G401.6 (cell line): ENCODE measurements around the gene AKIRIN1.
"Not testable (repeated sequence)": the region's sequence is repeated elsewhere in the genome, so short reads cannot be mapped to it uniquely, and the experiment has no call there.

Experiments
- FAIRE-seq: peaks from 2 replicates; lab custom pipeline; 2012; peaks lifted over from hg19 to GRCh38; lab: Jason Lieb, UNC

Gene AKIRIN1, protein sequence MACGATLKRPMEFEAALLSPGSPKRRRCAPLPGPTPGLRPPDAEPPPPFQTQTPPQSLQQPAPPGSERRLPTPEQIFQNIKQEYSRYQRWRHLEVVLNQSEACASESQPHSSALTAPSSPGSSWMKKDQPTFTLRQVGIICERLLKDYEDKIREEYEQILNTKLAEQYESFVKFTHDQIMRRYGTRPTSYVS

DNA sequence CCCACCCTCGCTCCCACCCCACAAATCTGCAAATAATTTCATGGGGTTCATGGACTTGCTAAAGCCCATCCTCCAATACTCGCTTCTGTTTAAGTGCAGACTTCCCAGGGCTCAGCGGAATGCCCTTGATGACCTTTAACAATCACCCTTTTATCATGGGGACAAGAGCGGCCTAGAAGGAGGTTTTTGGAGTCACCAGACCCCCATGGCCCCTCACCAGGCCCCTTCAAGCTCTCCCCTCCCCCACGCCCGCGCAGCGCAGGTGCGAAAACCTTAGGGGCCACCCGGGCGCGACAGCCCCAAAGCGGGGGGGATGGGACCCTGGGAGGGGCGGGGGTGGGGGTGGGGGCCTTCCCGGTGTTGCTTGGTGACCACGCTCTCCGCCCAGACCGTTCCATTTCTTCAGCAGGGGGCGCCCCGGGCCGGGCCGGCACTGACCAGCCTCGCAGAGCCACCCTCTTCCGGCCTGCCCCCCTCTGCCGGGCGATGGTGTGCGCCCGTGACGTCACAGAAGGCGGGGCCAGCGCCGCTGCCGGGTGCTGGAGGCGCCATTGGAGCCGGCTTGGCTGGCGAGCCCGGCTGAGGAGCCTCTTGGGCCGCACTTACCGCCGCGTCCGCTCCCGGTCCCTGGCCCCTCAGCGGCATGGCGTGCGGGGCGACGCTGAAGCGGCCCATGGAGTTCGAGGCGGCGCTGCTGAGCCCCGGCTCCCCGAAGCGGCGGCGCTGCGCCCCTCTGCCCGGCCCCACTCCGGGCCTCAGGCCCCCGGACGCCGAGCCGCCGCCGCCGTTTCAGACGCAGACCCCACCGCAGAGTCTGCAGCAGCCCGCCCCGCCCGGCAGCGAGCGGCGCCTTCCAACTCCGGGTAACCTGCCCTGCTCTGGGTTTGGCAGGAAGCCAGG, at the start of gene AKIRIN1:
Gene AKIRIN1, plus strand, starts transcription at position 539 of the 900 bp plus-strand sequence. Its CDS starts 105 bp downstream, at position 644.
- no peak for FAIRE-seq

DNA sequence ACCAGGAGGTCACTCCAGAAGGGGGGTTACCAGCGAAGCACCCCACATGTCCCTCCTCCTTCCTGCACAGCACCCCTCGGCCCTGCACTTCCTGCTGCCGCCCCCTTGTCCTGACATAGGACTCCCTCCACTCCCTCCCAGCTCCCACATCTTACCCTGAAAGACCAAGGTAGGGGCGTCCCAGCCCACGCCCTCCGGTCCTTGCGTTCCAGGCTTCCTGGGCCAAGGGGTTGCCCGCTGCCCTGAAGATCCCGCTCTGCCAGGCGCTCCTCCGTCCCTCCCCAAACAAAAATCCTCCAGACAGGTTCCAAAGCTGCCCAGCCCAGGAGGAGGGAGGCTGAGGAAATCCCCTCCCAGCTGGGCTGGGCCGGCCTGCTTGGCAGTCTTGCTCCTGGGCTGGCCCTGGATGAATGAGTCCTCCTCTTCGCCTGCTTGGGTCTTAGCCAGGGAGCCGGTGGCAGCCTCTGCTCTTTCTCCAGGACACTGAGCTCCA, 49.5 kb upstream of the AKIRIN1 start, which contains the start of gene RHBDL2:
Gene RHBDL2, minus strand, starts transcription at position 304 of the 493 bp plus-strand sequence. CDS start 22,618 bp downstream, outside the sequence.
- FAIRE-seq, result no peak

DNA sequence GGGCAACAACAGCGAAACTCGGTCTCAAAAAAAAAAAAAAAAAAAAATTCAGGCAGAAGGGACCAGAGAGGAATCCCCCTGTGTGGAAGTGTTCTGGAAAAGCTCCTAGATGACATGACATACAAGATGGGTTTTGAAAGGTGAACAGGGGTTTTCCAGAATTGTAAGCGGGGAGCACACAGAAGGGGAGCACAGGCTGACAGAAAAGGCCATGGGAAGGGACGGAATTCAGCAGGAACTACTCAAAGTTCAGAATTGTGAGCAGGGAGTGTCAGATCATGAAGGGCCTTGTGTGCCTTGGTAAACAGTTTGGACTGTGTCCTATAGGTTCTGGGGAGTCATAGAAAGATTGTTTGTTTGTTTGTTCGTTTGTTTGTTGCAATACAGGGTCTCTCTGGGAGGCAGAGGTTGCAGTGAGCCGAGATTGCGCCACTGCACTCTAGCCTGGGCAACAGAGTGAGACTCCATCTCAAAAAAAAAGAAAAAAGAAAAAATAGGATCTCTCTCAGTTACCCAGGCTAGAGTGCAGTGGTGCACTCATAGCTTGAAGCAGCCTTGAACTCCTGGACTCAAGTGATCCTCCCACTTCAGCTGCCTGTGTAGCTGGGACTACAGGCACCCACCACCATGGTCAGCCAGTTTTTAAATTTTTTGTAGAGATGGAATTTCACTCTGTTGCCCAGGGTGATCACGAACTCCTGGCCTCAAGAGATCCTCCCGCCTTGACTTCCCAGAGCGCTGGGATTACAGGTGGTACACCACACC, 48.2 kb upstream of the AKIRIN1 start:
- FAIRE-seq, result no peak

DNA sequence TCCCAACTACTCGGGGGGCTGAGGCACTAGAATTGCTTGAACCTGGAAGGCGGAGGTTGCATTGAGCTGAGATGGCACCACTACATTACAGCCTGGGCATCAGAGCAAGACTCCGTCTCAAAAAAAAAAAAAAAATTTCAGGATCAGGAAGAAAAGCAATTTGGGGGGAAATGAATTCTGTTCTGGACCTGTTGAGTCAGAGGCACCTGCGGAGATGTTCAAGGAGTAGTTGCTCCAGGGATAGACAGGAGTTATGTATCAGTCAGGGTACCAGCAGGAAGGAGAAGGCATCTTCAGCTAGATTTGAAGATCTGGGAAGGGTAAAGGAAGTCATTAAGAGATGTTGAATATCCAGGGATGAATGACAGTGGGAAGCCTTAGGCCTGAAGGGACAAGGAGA, 46.5 kb upstream of the AKIRIN1 start:
- FAIRE-seq, result no peak

DNA sequence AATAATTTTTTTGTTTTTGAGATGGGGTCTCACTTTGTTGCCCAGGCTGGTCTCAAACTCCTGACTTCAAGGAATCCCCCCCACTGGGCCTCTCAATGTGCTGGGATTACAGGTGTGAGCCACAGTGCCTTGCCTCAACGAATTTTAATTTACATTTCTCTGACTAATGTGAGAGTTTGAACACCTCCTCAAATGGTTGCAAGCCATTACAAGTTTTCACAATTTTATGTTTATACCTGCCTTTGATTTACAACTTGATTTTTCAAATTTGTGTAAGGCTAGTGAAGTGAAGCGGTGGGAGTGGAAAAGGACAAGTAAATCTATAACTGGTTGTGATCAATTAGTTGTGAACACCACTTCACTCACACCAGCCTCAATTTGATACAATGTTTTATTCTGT, 40.5 kb upstream of the AKIRIN1 start:
- no peak for FAIRE-seq

DNA sequence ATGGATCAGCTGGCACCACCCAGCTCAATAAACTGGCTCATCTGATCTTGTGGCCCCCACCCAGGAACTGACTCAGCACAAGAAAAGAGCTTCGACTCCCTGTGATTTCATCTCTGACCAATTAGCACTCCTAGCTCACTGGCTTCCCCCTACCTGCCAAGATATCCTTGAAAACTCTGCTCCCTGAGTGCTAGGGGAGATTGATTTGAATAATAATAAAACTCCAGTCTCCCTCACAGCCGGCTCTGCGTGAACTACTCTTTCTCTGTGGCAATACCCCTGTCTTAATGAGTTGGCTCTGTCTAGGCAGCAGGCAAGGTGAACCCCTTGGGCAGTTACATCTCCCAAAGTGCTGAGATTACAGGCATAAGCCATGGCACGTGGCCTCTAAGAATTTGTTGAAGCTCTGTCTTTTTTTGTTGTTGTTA, 37.6 kb upstream of the AKIRIN1 start:
- FAIRE-seq, result no peak

DNA sequence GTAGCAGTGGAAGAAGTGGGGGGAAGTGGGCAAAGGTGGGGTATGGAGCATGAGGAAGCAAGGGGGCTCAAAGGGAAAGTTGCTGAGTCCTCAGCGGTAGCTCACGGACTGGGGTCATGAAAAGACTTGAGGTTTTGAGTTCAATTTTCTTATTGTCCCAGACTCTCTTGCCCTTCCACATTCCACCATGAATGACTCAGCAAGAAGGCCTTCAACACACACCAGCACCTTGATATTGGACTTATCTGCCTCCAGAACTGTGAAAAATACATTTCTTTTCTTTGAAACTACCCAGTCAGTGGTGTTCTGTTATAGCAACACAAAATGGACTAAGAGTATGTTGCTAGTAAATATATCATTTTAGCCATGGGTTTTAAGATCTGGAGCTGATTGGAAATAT, 32.1 kb upstream of the AKIRIN1 start:
- FAIRE-seq, result no peak

DNA sequence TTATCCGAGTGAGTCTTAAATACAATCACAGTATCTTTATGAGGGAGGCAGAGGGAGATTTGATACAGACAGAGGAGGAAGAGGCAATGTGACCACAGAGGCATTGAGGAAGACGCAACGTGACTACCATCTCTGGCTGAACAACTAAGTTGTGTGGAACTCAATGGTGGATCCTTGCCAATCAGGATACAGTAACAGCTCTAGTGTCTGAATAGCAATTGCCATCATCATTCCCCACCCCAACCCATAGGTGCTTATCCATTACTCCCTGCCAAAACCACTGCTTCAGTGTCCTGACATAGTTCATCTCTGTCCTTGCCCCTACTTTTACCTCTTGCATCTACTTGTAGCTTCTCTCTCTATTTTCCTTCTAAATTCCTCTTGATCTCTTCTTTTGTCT, 29.0 kb upstream of the AKIRIN1 start:
- FAIRE-seq, result no peak

DNA sequence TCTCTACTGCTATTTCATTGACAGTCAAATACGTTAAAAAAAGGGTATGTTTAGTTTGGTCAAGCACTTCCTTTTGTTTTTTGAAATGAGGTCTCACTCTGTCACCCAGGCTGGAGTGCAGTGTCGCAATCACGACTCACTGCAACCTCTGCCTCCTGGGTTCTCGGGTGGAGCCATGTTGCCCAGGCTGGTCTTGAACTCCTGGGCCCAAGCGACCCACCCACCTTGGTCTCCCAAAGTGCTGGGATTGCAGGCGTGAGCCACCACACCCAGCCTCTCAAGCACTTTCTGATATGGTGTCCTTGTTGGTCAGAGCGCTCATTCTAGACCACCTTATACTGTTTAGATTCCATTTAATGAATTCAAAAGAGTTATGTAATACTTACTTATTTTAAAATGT, 28.5 kb upstream of the AKIRIN1 start:
- no peak for FAIRE-seq

DNA sequence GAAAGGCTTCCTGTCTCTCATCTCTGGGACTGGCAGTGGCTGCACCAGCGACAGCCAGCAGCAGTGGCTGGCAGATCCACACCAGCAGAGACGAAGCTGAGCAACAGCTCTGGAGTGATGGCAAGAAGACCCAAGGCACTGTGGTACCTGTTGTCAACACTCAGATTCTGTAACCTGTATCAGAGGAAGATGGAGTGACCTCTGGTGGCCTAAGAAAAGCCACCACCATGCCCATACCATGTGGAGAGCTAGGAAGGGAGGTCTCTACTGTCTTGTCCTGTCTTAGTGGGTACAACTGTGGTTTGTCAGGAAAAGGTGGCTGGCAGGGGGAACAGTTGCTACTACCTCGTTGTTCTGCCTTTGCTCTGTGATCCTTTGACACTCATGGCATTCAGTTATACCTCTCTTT, 26.9 kb upstream of the AKIRIN1 start:
- no peak for FAIRE-seq

DNA sequence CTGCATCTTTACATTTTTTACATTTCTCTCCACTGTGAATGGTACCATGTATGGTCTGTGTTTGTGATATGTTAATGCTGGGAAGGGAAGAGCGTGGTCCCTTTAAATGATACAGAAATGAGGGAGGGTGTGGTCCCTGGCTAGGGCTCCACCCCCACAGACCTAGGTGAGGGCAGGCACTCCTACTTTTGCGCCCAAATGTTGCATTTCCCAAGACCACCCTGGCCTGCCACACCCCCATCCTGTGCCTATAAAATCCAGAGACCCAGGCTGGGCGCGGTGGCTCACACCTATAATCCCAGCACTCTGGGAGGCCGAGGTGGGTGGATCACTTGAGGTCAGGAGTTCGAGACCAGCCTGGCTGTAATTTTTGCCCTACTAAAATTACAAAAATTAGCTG, 17.9 kb upstream of the AKIRIN1 start:
- not testable (repeated sequence) for FAIRE-seq

DNA sequence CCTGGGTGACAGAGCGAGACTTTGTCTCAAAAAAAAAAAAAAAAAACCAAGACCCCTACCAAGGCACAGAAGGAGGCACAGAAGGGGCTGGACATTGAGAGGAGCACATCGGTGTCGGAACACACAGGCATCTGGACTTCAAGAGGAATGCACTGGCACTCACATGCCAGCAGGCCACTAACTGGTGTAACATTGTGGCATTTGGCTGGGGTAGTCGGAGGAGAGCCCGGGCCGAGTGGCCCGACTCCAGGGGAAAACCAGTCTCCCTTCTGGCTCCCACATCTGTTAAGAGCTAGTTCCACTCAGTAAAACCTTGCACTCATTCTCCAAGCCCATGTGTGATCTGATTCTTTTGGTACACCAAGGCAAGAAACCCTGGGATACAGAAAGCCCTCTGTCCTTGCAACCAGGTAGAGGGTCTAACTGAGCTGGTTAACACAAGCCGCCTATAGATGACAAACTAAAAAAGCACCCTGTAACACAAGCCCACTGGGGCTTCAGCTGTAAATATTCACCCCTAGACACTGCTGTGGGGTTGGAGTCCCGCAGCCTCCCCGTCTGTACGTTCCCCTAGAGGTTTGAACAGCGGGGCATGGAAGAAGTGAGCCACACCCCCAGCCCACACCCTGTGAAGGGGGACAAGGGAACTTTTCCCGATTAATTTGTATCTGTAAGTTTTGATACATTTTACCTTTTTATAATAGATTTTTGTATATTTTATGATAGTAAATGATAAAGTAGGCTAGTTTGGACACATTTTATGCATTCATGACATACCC, 17.2 kb upstream of the AKIRIN1 start:
- FAIRE-seq, result no peak

DNA sequence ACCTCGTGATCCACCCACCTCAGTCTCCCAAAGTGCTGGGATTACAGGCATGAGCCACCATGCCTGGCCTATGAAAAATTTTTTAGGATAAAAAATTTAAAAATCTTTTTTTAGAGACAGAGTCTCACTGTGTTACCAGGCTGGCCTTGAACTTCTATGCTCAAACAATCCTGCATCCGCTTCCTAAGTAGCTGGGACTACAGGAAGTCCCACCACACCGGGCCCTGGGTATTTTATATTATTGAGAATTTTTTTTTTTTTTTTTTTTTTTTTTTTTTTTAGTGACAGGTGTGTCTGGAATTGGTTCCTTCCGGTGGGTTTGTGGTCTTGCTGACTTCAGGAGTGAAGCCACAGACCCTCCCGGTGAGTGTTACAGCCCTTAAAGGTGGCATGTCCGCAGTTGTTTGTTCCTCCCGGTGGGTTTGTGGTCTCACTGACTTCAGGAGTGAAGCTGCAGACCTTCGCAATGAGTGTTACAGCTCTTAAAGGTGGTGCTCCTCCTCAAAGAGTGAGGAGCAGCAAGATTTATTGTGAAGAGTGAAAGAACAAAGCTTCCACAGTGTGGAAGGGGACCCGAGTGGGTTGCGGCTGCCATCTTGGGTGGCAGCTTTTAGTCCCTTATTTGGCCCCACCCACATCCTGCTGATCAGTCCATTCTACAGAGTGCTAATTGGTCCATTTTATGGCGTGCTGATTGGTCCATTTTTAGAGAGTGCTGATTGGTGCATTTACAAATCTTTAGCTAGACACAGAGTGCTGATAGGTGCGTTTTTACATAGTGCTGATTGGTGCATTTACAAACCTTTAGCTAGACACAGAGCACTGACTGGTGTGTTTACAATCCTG, 13.5 kb upstream of the AKIRIN1 start:
- FAIRE-seq, result not testable (repeated sequence)

DNA sequence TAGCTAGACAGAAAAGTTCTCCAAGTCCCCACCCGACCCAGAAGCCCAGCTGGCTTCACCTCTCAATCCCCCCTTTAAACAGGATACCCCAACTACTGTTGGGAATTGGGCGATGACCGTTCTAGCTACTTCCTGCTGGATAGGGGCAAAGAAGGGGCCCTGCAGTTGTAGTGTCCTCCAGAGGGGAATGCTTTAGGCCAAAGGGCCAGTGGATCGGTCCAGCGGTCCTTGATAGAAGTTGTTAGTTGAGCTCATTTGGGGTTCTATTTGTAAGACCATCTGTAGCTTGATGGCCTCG, 12.9 kb upstream of the AKIRIN1 start:
- not testable (repeated sequence) for FAIRE-seq

DNA sequence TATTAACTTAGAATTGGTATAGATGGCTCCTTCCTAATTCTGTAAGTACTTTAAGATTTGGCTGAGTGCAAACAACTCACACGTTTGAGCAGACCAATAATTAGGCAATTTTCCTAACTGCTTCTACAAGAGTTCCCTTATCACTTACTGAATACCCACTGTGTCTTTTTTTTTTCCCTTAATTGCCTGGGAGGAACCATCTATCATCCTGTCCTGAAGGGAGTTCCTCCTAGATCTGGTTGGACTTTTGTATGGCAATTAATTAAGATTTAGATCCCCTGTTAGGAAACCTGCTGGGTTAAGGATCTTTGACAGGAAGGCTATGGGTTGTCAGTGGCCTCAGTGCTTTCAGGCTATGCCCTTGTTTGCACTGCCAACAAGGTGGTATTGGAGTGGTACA, 11.7 kb upstream of the AKIRIN1 start:
- not testable (repeated sequence) for FAIRE-seq

DNA sequence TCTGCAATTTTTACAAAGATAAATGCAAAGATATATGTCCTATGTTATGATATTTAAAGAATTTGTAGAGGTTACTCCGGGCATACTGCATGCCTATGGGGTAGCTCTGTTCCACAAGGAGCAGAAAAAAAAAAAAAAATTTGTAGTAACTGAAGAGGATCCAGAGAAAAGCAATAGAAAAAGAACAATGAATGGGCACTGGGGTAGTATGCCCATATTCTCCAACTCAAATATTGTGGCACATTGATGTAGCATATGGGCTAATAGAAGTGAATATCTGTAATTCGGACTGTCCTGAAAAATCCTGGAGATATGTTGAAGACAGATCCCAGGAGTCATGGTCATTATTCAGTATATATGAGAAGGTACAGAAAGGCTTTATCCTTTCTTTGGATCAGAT, 1.1 kb upstream of the AKIRIN1 start:
- no peak for FAIRE-seq

DNA sequence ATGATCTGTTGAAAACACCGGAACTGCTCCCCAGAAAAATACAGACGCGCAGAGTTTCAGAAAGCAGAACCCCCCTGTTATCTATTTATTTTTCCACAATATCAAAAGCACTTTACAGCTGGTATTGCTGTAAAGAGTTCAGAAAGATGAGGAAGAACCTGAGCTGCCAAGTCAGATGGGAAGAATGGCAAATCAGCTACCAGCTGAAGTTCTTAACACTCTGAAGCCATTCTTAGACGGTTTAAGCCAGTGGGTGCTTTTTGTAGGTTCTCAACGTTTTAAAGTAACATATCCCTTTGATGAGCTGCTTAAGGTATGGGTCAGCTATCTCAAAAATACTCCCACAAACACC, 714 bp upstream of the AKIRIN1 start:
- FAIRE-seq, result no peak

DNA sequence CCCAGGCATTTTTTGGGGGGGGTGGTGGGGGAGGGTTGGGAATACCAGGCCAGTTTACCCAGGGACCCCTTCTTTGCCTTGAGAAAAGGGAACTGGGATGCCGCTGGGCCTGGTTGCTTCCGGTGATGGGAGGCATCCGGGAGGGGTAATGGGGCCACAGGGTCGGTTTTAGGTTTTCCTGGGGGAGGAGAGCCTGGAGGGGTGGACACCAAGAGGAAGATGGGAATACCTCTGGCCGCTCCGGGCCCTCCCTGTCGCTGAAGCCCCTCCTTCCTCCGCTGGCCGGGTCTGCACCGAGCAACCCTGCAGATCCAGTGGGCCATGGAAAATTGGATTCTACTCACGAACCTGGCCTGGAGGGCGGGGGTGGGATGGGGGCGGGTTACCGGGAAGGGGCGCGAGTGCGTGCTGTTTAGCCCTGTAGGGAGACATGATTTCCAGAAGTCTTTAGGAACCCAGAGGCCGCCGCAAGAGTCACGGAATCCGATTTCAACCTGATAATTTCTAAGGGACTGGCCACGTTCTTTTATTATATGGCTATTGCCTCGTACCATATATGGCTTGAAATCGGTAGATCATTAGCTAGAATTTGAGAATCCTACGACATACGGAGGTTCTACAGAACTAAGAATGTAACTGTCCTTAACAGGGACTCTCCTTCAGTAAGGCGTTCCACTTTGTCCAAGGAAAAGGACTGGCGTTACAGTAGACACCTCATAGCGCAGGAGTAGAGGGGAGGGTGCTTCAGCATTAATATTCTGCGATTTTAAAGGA, 749 bp downstream of the AKIRIN1 start:
- no peak for FAIRE-seq

DNA sequence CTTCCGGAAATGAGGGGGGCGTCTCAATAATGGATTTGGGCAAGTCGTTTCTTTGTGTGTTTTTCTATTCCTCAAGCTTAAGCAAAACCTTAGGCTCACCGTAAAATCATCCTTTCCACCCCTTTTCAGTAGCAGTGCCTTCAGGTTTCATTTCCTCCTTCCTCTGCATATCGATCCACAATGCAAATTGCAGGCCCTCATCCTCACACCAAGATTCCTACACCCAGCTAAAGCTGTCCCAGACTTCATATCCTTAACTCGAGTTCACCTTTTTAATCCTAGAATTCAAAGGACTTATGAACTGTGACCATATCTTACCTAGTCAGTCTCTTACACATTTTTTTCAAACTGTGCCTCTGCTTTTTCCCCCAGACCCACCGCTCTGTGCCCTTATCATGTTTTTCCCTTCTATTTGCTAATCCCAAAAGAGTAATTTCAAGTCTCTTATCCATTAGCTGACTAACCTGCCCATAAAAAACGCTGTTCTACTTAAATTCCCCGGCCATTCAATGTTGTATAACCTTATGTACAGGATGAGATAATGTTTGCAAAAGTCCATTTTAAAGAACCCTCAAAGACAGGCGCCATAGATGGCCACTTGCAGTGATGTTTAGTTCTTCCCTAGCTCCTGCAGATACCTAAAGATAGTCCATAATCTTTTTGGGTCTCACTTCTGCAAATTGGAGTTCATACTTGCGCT, 1.5 kb downstream of the AKIRIN1 start:
- FAIRE-seq, result no peak

DNA sequence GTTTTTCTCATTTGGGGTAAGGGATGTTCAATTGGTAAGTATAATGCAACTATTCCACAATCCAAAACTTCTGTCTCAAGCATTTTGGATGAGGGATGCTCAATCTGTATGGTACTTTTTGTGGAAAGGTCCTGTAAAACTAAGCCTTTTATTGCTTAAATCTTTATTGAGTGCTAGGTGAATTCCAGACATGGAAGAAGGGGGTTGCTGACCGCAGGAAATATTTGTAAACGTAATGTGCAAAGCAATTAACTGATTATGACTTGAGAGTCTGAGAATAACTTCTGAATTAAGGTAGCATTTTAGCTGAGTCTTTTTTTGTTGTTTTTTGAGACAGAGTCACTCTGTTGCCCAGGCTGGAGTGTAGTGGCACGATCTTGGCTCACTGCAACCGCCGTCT, 3.1 kb downstream of the AKIRIN1 start:
- no peak for FAIRE-seq
